ENCODE results near the gene SERPINA9.
"Not testable (repeated sequence)": the region's sequence is repeated elsewhere in the genome, so short reads cannot be mapped to it uniquely, and the experiment has no call there.

The SERPINA9 gene, protein sequence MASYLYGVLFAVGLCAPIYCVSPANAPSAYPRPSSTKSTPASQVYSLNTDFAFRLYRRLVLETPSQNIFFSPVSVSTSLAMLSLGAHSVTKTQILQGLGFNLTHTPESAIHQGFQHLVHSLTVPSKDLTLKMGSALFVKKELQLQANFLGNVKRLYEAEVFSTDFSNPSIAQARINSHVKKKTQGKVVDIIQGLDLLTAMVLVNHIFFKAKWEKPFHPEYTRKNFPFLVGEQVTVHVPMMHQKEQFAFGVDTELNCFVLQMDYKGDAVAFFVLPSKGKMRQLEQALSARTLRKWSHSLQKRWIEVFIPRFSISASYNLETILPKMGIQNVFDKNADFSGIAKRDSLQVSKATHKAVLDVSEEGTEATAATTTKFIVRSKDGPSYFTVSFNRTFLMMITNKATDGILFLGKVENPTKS

GRCh38 chr14:94476023-94476422, at the start of gene SERPINA9:
Gene SERPINA9 (minus strand): TSS chr14:94476197. CDS start chr14:94469840, 6,357 bp downstream.
- DNase-seq = no peak

- DNase-seq = no peak
These were observed 48.1 kb upstream of the SERPINA9 start for GRCh38 chr14:94524093-94524492.

DNA sequence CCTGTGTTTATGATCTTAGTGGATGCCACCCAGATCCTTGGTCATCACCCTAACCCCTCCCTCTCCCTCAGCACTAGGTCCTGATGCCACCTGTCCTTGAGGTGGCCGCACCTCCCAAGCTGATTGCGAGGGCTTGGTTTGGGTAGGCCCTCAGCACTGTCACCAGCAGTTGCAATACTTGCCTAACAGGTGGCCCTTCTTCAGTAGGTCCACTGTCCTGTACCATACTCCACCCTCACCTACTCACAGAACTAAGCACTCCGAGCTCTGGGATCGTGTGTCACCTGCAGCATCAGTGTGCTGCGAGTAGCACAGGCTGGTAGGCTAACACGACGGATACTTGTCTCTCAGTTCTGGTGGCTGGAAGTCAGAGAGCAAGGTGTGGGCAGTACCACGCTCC, 47.3 kb upstream of the SERPINA9 start:
- no peak for DNase-seq

DNA sequence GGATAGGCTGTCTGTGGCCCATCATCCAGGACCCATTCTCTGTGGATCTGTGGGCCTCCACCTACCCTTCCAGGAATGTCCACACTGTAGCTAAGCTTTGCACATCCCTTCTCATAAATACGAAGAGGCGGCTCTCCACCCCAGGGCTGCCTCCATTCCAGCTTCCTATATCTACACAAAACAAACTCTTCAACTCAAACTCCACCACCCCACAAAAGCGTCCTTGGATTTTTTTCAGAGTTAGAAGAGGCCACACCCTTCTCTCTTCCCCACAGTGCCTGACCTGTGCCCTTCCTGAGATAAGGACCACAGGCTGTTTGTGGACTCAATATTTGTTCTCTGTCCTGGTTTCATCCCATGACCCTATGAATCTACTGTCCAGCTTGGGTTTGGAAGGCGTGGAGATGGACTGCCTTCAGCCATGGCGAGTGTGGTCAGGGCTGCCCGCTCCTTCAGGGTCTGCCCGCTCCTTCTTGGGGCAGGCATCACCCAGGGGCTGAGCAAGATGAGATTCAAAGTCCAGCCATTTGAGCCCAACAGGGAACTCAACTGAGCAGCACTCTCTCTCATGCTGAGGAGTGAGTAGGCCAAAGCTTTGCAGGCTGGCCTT, 46.2 kb upstream of the SERPINA9 start:
- no peak for DNase-seq

- no peak for DNase-seq
These were observed 45.5 kb upstream of the SERPINA9 start for GRCh38 chr14:94521375-94522114.

DNA sequence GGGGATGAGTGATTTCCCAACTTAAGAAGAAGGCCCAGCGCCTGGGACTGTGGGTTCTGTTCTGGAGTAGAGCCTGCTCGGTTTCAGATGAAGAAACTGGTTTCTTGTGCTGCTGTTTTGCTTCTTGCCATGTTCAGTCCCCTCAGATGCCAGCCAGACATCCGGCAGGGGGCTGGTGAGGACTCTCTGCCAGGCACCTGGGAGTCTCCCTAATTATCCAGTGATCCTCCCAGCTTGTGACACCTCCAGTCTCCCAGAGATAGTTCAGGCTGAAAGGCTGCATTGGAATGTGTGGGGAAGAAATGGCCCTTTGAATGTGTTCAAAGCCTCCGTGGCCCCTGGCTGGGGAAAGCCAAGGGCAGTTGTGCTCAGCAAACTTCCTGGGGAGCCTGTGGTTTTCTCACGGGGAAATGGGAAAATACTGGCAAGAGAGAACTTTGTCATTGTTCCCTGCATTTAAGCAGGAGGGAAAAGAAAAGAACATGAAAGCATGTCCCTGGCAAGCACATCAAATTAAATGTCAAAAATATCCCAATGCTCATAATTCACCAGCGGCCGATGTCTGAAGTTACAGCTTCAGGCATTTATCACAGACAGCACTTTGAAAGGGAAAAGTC, 41.8 kb upstream of the SERPINA9 start:
- DNase-seq = no peak

DNA sequence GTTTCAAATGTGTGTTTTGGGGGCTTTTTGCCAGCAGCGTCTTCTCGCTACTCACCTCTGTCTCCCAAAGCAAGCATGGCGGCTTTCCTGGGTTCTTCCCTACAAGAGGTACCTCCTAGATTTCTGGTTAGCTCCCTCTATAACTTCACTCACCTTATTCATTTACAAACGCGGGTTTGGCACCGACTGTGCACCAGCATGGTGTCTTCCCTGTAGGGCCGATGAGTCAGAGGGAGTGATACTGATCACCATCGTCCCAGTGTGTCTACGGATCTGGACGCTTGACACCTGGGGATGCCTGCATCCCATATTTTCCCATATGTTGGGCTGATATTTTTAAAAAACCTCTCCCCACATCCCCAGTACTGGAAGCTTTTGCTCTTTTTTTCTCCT, 41.2 kb upstream of the SERPINA9 start:
- DNase-seq = no peak

GRCh38 chr14:94515856-94516255, 39.9 kb upstream of the SERPINA9 start:
- no peak for DNase-seq

GRCh38 chr14:94515426-94515825, 39.4 kb upstream of the SERPINA9 start:
- DNase-seq = no peak

DNA sequence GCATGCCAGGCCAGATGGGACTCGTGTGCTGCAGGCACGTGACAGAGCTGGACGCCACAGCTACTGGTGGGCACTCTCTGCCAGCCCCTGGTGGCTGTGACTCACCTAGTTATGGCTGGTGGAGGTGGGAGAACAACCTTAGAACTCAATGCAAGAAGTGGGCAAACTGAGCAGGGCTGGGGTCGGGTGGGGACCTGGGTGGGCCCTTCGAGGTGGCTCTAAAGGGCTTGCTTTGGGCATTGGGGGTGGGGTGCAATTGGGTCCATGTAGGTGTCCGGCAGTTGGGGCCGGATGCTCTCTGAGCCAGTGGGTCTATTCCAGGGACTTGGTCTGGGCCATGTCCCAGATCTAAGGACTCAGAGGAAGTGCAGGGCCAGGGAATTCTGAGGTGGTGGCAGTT, 38.4 kb upstream of the SERPINA9 start:
- no peak for DNase-seq

- DNase-seq = not testable (repeated sequence)
These were observed 34.5 kb upstream of the SERPINA9 start for GRCh38 chr14:94510481-94510880.

- no peak for DNase-seq
These were observed 33.4 kb upstream of the SERPINA9 start, which contains the start of gene SERPINA12 for GRCh38 chr14:94509356-94509755. Gene SERPINA12 (minus strand): TSS chr14:94509469. CDS start chr14:94498397, 11,072 bp downstream.

DNA sequence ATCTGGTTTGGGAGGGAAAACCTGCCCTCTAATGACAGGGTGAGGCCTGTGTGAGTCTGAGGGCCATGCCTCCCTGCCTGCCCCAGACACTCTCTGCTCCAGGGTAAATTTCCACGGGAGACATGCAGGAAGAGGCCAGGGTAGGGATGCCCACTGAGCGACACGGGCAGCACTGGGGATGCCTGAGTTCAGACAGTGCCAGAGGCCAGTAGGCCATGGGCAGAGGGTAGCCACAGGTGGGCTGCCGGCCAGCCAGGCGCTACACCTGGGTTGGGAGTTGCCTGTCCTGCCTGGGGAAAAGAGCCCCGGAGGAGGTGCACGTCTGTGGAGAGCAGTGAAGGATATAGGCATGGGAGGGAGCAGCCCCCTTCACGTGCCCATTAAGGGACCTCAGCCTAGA, 29.6 kb upstream of the SERPINA9 start:
- no peak for DNase-seq

DNA sequence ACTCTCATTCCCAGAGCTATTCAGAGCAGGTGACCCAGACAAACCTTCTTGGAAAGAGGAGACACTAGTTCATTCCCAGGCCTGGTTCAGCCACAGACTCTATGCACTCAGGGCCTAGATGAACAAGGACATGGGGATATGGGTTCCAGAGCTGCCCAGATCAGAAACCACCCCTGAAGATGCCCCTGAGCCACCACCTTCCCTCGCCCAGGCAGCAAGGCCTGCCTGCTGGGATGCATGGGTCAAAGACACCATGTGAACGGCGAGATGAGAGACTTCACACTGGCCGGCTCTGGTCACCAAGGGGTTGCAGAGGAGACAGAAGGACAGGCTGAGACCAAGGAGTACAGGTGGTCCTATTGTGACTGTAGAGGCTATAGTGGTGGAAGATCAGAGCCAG, 29.2 kb upstream of the SERPINA9 start:
- no peak for DNase-seq

DNA sequence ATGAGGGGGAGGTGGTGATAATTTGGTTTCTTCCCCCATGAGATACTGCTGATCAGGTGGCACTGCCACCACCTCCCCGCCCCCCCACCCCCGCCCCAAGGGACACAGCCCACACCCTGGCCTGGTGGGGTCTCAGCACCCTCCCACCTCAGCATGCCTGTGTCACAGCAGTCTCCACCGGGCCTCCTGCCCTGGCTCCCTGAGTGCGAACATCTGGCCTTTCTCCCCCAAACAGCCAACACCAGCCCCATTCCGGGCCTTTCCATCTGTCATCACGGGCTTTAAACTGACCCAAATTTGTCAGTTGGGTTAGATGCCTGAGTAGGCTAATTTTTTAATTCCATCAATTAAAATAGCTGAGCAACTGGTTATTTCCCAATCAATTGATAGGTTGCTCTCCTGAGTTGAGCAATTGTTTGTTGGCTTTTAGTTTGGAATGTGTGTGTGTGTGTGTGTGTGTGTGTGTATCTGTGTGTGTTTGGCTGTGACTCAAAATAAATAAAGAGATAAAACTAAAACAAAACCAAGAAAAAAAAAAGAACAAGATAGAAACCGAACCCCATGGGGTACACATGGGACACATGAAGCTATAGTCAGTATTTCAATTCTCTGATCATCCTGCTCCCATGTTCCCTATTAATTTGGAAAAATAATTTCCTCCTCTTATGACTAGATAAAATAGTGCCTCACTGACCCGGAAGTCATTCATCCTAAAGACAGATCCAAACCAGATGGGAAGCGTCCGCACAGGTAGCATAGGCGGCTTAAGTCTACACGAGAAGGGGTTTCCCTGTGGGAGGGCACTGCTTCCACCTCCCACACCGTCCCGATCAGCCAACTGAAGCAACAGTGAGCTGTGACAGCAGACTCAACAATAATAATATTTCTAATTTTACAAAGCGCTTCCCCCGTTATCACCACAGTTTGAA, 25.9 kb upstream of the SERPINA9 start:
- DNase-seq = no peak

DNA sequence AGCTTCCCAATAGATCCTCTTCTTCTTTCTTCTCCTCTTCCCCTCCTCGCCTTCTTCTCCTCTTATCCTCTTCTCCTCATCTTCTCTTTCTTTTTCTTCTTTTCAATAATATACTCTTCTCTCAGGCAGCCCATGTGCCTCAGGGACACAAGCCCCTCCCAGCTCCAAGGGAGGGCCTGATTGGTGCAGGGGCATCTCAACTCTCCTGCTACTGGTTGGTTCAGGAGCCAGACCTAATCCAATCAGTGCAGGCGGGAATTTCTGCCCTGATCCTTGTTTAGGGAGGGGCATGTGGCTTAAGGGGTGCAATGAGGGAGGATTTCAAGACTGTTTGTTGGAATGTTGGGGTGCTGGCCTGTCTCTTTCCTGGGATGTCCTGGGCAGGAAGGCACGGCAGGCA, 24.3 kb upstream of the SERPINA9 start:
- DNase-seq = no peak

GRCh38 chr14:94499673-94500072, 23.7 kb upstream of the SERPINA9 start:
- no peak for DNase-seq

DNA sequence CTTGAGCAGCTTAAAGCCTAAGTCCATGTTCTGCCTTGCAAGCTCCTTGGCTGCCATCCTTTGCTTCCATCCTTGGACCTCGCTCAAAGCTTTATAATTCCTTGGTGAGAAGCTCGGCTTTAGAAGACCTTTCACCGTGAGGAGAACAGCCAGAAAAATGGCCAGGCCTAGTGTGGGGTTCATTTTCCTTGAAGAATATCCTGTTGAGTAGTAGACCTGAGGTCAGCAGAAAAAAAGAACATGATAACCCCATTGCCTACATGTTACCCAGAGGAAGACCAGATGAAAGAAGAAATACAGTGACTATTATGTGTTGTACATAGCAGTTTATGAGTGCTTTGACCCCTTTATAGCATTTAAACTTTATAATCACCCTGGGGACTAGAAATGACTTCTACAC, 22.2 kb upstream of the SERPINA9 start:
- no peak for DNase-seq

DNA sequence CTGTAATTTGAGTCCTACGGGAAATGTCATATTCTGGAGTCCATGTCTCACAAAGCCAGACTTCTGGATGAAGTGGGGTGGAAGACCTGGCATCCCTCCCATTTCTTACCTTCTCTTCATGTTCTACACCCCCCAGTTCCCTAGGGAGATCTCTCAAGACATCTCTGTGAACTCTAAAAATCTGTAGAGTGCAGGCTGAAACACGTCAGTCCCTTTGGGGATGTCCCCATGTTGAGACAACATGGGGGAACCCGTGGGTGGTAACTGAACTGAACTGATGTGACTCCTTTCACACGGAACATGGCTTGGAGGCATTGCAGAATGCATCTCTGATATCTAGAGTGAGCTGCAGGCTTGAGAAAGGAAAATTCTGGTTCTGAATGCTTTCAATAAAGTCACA, 18.1 kb upstream of the SERPINA9 start:
- DNase-seq = no peak

DNA sequence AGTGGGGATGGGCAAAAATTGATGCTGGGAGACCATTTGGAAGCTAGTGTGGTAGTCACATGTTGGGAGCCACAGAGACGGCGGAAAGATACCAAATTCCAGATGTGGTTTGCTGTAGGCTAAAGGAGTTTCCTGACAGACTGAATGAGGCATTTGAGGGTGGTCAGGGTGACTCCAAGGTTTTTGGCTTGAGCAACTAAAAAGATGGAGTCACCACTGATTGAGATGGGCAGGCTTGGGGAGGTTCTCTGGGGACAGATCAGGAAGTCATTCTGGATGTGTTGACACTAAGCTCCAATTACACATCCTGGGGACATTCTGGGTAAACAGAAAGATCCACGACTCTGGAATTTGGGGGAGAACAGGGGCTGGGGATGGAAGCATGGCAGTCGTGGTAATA, 15.5 kb upstream of the SERPINA9 start:
- no peak for DNase-seq

- DNase-seq = no peak
These were observed 13.3 kb upstream of the SERPINA9 start for GRCh38 chr14:94489336-94489735.

DNA sequence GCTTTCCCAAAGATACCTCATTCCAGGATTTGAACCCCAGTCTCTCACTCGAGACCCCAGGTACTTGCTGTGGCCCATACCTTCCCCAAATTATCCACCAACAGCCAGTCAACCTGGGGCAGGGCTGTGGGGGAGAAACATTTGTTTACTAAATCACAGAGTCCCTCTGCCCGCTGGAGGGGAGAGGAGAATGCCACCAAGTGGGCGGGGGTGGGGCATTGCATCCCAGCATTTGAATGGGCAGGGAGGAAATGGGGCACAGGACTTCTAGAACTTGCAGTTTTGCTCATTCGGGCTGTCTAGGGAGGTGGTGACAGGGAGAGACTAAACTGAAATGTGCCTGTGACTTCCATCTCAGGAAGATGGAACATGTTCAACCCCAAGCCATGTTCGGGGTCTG, 10.9 kb upstream of the SERPINA9 start:
- DNase-seq = no peak

Measured in CD4-positive, alpha-beta T cell treated with Interleukin-4 for 4 hours (primary cell).